Esophagus muscularis mucosa (tissue), 4 donors: ENCODE results near the gene OSBPL2. TPM values are rescaled to one million over a fixed set of nuclear protein-coding genes. Genes with fewer than 3 reads are reported as not detected.

Experiments used
- DNase-seq: peaks from one replicate; pipeline ENCODE4 v3.0.0-alpha.2; 2017; ENCODE audit errors: extremely low spot score
- H3K27ac ChIP-seq, 4 donors: fragments of 200-600 bp; sonication (generic); replicated peaks in 1 of 4; 1 replicate in 3 of 4; 2 replicates in 1 of 4; pipeline ENCODE4 v1.5.1; 2016 to 2019; ENCODE audit warnings: mild to moderate bottlenecking in 1 of 4
- H3K27me3 ChIP-seq, 4 donors: fragments of 200-600 bp; sonication (generic); one replicate each; pipeline versions ENCODE4 v1.5.1 to v1.6.0; 2016 to 2019
- H3K36me3 ChIP-seq, 4 donors: fragments of 200-600 bp; sonication (generic); one replicate each; pipeline ENCODE4 v1.5.1; 2016 to 2019
- H3K4me1 ChIP-seq, 4 donors: fragments of 200-600 bp; sonication (generic); one replicate each; pipeline ENCODE4 v1.5.1; 2016 to 2019
- H3K4me3 ChIP-seq, 4 donors: fragments of 200-600 bp; sonication (generic); 1 replicate in 2 of 4; 2 replicates in 2 of 4; pipeline ENCODE4 v1.5.1; 2016 to 2019; ENCODE audit warnings: mild to moderate bottlenecking in 4 of 4, moderate library complexity in 1 of 4
- H3K9me3 ChIP-seq, 4 donors: fragments of 200-600 bp; sonication (generic); 1 replicate in 3 of 4; 2 replicates in 1 of 4; pipeline ENCODE4 v1.5.1; 2016 to 2019
- EP300 ChIP-seq: sonication (generic); formaldehyde crosslinking; IDR thresholded peaks from one replicate; pipeline ENCODE4 v1.6.1; 2017; ENCODE audit warnings: antibody characterized with exemption
- POLR2A ChIP-seq: fragments of 450-650 bp; IDR thresholded peaks from one replicate; pipeline ENCODE4 v1.6.1; 2017; ENCODE audit warnings: antibody characterized with exemption, moderate library complexity, mild to moderate bottlenecking, low read depth
- POLR2AphosphoS5 ChIP-seq, 2 donors: sonication (generic); formaldehyde crosslinking; IDR thresholded peaks; one replicate each; pipeline ENCODE4 v1.6.1; 2017; ENCODE audit warnings: antibody characterized with exemption in 2 of 2
- WGBS: methylation state at CpG from one replicate; pipeline ENCODE4 v1.1.5; 2018; 5-methylcytosine and 5-hydroxymethylcytosine counted together
- intact Hi-C: fragments of 100-400 bp; cut with DNase I; formaldehyde crosslinking; loops from one replicate; pipeline ENCODE4 v1.15.1; 2023
- total RNA-seq, 4 donors: library from RNA; depleted of rRNA; stranded (reverse); fragments of >200 nt; gene quantifications; one replicate each; pipeline versions ENCODE4 v1.1.0 to v1.2.1, GENCODE V29; 2016
- TF ChIP-seq, protein P1 (sequence below), 3 experiments: fragments of 200-600 bp in 2 of 3; fragments of 450-650 bp in 1 of 3; sonication (generic) in 2 of 3; IDR thresholded peaks; one replicate each; pipeline ENCODE4 v1.5.1; 2017 to 2019; ENCODE audit warnings: antibody characterized with exemption in 3 of 3, mild to moderate bottlenecking in 2 of 3, moderate library complexity in 1 of 3

OSBPL2 gene
- total RNA-seq, 4 donors from 2014 or later = 34.5 to 52.7 (median 44.2) TPM

DNA sequence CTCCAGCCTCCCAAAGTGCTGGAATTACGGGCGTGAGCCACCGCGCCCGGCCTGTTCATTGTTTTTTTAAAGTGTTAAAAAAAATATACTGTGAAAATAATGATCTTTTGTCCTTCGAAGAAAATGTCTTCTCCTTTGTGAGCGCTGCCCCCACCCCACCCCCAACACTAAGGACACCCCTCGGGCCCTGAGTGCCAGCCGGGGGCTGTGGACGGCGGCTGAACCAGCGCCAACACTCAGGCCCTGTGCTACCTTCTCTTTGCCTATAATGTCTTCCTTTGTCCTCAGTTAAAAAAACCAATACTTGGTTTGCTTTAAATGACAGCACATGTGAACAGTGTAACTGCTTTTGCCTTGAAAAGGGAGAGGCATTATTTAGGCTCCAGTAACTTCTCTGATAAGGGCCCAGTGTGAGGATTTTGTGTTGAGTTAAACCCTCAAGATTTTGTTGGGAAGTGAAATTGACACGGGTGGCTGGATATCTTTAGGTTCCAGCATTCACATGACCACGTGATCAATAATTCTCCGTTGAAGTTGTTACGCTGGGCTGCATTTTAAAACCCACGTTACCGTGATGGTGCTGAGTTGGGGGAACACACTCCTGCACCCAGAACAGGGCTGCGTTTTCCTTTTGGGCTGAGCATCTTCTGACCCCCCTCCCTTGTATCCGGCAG, 54.9 kb downstream of the OSBPL2 start:
- Histone ChIP-seq H3K4me1 (no peaks in the 10 kb centered on the region), H3K4me3 (no peak overlapping the region), H3K27ac (no peak overlapping the region), H3K27me3 (no peaks in the 10 kb centered on the region), H3K36me3 (peaks cover 30 to 97% (median 86%) of the 10 kb centered on the region in 4 donors), H3K9me3 (no peaks in the 10 kb centered on the region)
- 92% methylated on average over 20 of the region's 20 CpGs for WGBS
- DNase-seq = no peak
- intact Hi-C loops = no loop called here
- TF ChIP-seq, protein P1, sequence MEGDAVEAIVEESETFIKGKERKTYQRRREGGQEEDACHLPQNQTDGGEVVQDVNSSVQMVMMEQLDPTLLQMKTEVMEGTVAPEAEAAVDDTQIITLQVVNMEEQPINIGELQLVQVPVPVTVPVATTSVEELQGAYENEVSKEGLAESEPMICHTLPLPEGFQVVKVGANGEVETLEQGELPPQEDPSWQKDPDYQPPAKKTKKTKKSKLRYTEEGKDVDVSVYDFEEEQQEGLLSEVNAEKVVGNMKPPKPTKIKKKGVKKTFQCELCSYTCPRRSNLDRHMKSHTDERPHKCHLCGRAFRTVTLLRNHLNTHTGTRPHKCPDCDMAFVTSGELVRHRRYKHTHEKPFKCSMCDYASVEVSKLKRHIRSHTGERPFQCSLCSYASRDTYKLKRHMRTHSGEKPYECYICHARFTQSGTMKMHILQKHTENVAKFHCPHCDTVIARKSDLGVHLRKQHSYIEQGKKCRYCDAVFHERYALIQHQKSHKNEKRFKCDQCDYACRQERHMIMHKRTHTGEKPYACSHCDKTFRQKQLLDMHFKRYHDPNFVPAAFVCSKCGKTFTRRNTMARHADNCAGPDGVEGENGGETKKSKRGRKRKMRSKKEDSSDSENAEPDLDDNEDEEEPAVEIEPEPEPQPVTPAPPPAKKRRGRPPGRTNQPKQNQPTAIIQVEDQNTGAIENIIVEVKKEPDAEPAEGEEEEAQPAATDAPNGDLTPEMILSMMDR (IDR thresholded peaks at IDR 0.05) = no peak
- TF ChIP-seq EP300 (no peak), POLR2A (no peak), POLR2AphosphoS5 (IDR thresholded peaks at IDR 0.05) (no peak)

DNA sequence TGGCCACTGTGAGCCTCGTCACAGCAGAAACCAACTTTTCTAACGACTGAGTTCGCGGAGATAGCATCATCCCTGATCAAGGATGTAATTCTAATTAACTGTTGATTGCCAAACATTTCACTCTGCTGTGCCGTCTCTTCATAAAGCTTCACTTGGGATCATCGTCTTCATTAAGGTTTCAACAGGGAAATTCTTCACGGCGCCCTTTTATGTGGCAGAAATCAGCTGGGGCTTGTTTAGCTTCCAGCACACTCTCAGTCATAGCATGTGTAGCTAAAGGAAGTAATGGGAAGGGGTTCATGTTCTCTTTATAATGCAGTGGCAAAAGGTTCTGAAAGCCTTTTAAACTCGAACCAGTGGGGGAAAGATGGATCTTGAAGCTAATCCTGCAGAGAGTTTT, 55.6 kb downstream of the OSBPL2 start:
- Histone ChIP-seq H3K27me3 (no peaks in the 10 kb centered on the region), H3K9me3 (no peaks in the 10 kb centered on the region), H3K36me3 (peaks cover 30 to 90% (median 87%) of the 10 kb centered on the region in 4 donors), H3K4me1 (no peaks in the 10 kb centered on the region), H3K4me3 (no peak overlapping the region), H3K27ac (no peak overlapping the region)
- no peak for TF ChIP-seq POLR2A
- TF ChIP-seq POLR2AphosphoS5 (IDR thresholded peaks at IDR 0.05) = no peak
- TF ChIP-seq, protein P1 (IDR thresholded peaks at IDR 0.05) = no peak
- no peak for TF ChIP-seq EP300
- 84% methylated on average over 9 of the region's 9 CpGs for WGBS
- no peak for DNase-seq
- intact Hi-C loops = no loop called here

DNA sequence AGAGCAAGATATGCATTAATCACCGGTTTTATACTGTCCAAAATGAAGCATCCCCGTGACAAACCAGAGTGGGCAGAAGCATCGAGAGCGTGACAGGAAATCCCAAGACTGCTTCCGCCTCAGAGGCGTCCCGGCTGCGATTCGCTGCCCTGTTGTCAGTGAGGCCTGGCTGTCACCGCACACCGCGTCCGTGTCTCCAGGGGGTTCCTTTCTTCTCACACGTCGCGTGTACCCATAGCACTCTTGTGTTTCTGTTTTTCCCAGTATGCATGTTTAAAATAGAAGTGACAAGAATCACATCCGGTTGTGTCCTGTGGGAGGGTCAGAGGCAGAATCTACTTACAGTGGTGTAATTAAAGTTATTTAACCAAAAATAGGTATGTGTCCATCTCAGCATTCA, 56.2 kb downstream of the OSBPL2 start:
- Histone ChIP-seq H3K9me3 (no peaks in the 10 kb centered on the region), H3K36me3 (peaks cover 25 to 84% (median 82%) of the 10 kb centered on the region in 4 donors), H3K4me1 (no peaks in the 10 kb centered on the region), H3K4me3 (no peak overlapping the region), H3K27me3 (no peaks in the 10 kb centered on the region), H3K27ac (no peak overlapping the region)
- no peak for DNase-seq
- intact Hi-C loops = no loop called here
- WGBS = 87% methylated on average over 17 of the region's 17 CpGs
- no peak for TF ChIP-seq EP300
- TF ChIP-seq, protein P1 (IDR thresholded peaks at IDR 0.05) = no peak
- TF ChIP-seq POLR2AphosphoS5 (IDR thresholded peaks at IDR 0.05) = no peak
- no peak for TF ChIP-seq POLR2A

DNA sequence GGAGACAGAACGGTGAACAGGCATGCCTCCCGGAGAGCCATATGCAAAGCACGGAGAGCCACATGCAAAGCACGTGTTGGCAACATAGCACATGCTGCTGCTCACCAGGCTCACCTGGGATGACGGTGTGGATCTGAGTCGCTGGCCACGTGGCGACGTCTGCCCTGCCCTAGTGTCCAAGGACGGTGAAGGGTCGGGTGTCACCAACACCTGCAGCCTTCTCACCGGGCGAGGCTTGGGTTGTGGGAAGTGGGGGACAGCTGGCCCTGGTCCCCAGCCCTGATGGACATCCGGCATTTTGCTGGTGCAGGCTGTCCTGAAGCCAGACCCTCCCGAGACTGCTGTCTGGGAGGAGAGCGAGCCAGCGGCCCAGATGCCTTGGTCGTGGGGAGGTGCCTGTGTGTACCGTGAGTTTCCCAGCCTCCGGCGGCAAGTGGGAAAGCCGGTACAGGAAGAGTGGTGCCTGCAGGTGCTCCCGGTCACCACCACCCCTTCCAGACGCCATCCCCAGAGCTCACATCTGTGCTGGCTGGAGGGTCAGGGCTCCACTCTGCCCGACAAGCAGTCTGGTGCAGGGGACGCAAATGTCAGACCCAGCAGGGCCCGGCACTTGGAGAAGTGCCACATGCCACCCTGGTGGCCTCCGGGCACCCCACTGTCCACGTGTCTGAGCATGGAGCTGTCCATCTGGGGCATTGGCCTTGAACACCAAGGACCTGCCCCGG, 58.6 kb downstream of the OSBPL2 start:
- Histone ChIP-seq H3K27me3 (no peaks in the 10 kb centered on the region), H3K4me1 (peaks cover 0 to 5% (median 2%) of the 10 kb centered on the region in 4 donors), H3K36me3 (peaks cover 17 to 62% (median 60%) of the 10 kb centered on the region in 4 donors), H3K27ac (no peak overlapping the region), H3K9me3 (no peaks in the 10 kb centered on the region), H3K4me3 (no peak overlapping the region)
- 90% methylated on average over 18 of the region's 30 CpGs for WGBS
- DNase-seq = no peak
- intact Hi-C loops = no loop called here
- TF ChIP-seq POLR2AphosphoS5 (IDR thresholded peaks at IDR 0.05) (no peak), POLR2A (no peak), EP300 (no peak)
- TF ChIP-seq, protein P1 (IDR thresholded peaks at IDR 0.05) = no peak
